ENCODE results near the gene HSD17B3.
"Not testable (repeated sequence)": the region's sequence is repeated elsewhere in the genome, so short reads cannot be mapped to it uniquely, and the experiment has no call there.

Gene HSD17B3

DNA sequence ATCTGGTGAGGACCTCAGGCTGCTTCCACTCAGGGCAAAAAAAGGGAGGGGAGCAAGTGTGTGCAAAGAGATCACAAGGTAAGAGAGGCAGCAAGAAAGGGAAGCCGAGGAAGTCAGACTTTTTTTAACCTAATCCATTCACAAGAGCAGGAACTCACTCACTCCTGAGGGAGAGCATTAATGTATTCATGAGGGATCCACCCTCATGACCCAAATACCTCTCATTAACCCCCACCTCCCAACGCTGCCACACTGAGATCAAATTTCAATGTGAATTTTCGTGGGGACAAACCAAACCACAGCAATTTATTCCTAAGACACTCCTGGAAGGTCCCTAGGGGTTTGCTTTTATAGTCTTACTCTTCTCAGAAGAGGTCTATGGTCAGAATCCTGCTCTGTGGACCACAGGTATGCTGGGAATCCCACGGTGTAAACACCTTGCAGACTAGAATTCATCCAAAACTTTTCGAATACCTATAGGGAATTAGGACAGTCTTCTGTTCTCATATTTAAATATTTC is 108.7 kb downstream of the HSD17B3 start:
- no peak for TF ChIP-seq ZFX (IDR thresholded peaks at IDR 0.05)
- TF ChIP-seq, protein P1, sequence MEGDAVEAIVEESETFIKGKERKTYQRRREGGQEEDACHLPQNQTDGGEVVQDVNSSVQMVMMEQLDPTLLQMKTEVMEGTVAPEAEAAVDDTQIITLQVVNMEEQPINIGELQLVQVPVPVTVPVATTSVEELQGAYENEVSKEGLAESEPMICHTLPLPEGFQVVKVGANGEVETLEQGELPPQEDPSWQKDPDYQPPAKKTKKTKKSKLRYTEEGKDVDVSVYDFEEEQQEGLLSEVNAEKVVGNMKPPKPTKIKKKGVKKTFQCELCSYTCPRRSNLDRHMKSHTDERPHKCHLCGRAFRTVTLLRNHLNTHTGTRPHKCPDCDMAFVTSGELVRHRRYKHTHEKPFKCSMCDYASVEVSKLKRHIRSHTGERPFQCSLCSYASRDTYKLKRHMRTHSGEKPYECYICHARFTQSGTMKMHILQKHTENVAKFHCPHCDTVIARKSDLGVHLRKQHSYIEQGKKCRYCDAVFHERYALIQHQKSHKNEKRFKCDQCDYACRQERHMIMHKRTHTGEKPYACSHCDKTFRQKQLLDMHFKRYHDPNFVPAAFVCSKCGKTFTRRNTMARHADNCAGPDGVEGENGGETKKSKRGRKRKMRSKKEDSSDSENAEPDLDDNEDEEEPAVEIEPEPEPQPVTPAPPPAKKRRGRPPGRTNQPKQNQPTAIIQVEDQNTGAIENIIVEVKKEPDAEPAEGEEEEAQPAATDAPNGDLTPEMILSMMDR (conservative IDR thresholded peaks at IDR 0.05), result no peak
- H3K27ac ChIP-seq, result no peak overlapping the region

DNA sequence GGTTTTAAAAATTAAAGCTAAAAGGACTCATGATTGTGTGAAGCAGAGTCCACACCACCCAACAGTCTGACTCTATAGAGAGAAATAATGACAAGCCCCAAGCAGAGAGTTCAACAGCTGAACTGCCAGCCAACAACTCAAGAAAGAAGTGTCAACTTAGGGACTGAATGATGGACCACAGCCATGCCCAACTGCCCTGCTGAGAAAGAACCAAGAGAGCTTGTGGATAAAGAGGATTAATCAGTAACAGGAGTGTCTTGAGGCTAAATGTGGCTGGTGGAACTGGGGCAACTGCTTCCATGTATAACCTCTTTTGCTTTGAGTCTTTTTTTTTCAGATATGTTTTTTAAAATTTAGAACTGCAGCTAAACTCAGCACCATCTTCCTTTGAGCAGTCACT is 109.3 kb downstream of the HSD17B3 start:
- TF ChIP-seq, protein P1 (conservative IDR thresholded peaks at IDR 0.05), result no peak
- TF ChIP-seq ZFX (IDR thresholded peaks at IDR 0.05), result no peak
- no peak overlapping the region for H3K27ac ChIP-seq

DNA sequence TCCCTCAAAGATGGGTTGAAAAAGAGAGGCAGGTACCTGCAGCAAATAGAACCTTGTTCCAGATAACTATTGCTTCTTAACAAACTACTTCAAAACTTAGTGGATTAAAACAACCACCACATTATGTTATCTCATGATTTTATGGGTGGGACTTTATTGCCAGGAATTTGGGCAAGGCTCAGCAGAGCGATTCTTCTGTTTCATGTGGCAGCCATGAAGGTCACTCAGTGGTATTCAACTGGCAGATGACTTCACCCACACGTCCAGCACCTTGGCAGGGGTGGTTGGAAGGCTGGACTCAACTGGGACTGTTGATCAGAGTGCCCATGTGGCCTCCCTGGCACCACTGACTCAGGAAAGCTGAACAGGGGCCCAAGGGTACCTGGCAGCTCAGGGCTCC is 112.0 kb downstream of the HSD17B3 start:
- TF ChIP-seq, protein P1 (conservative IDR thresholded peaks at IDR 0.05), result no peak
- TF ChIP-seq ZFX (IDR thresholded peaks at IDR 0.05), result no peak
- no peak overlapping the region for H3K27ac ChIP-seq

DNA sequence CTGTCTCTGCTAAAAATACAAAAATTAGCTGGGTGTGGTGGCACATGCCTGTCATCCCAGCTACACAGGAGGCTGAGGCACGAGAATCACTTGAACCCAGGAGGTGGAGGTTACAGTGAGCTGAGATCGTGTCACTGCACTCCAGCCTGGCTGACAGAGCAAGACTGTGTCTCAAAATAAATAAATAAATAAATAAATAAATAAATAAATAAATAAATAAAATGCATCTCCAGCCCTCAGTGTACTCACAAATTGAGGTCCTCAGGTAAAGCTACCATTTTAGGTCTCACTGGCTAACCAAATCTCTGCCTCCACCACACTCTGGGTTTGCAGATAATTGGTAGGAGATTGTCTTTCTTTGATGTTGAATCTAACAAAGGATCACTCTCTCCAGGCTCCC is 112.4 kb downstream of the HSD17B3 start:
- H3K27ac ChIP-seq, result not testable (repeated sequence)

DNA sequence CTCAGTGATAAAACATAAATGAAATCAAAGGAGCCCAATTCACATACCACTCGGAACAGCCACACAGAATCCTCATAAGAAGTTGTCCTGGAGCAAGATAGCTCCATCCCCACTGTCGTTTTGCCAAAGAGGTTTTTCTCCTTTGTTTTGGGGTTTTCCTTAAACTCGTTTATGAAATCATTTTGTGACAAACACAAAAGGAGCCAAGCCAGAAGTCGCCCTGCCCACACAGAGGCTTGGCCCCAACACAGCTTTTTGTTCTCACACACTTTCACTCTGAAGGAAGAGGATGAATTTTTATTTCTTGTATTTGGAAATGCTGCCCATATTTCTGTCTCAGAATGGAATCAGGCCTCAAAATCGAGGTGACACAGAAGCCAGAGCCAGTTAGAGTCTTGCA is 113.4 kb downstream of the HSD17B3 start:
- TF ChIP-seq, protein P1 (conservative IDR thresholded peaks at IDR 0.05), result no peak
- H3K27ac ChIP-seq, result no peak overlapping the region

DNA sequence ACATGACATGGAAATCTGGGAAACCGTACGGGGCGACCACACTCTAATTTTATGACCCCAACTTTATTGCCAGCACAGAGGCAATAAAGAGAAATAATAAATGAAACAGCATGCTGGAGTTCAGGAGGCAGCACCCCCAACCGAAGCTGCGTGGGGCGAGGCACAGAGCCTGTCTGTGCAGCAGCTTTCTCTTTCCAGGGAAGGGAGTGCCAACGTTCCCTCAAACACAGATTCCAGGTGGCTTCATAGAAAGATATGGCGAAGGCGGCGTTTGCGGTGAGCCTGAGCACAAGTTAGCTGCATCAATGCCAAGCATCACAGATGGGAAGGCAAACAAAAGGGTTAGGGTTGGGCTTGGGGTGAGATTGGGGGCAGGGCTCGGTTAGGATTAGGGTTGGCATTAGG is 114.8 kb downstream of the HSD17B3 start:
- H3K27ac ChIP-seq, result no peak overlapping the region

DNA sequence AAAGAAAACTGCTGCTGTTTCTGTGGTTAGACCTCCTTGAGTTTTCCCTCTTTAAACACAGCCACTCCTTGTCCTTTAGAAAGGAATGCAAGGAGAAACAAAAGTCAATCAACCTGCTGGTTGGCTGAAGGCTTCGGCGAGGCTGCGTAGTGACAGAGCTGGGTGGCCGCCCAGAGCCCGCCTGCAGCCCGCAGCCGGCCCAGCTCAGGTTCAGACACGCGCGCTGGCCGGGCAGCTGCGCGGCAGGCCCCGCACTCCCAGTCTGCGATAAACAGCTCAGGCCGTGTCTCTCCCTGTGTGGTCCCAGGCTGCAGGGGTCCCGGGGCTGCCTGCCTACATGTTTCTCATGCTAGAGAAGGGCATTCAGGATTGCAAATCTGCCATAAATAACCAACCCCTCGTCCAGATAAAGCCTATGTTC is 115.4 kb downstream of the HSD17B3 start:
- no peak overlapping the region for H3K27ac ChIP-seq
- no peak for TF ChIP-seq ZFX (IDR thresholded peaks at IDR 0.05)
- TF ChIP-seq, protein P1 (conservative IDR thresholded peaks at IDR 0.05), result no peak

More for the DNA sequence above, 114.8 kb downstream of the HSD17B3 start:
- TF ChIP-seq, protein P1 (conservative IDR thresholded peaks at IDR 0.05), result no peak
- TF ChIP-seq ZFX (IDR thresholded peaks at IDR 0.05), result no peak

DNA sequence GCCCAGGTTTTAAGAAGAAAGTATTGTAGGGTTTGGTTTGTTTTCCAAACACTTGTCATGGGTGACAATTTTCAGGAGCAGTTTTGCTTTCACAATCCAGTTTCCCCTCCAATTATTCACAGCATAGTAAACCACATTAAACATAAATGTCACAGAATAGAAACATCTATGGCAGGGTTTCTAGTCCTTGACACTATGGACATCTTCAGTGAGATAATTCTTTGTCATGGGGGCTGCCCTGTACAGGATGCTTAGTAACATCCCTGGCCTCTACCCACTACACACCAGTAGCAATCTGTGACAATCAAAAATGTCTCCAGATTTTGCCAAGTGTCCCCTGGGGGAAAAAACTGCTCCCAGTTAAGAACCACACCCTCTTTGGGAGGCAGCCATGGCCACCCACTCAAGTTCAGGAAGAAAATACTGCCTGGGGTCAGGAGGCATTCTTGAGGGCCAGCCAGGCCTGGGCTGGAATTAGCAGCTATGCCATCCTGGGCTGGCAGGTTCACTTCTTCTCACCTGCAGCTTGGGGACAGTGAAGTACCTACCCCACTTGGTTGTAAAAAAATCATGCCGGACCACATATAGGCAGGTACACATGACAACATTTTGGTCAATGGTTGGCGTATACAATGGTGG is 116.3 kb downstream of the HSD17B3 start:
- TF ChIP-seq, protein P1 (conservative IDR thresholded peaks at IDR 0.05), result no peak
- TF ChIP-seq ZFX (IDR thresholded peaks at IDR 0.05), result no peak
- no peak overlapping the region for H3K27ac ChIP-seq
